Neural cell (in vitro differentiated cells): Measurements from ENCODE around the gene TMOD1. TPM values are rescaled to one million over a fixed set of nuclear protein-coding genes. Genes with fewer than 3 reads are reported as not detected.

Experiments used
- H2AFZ ChIP-seq: fragments of 200-600, 300-800 bp; sonication (generic), shearing (Covaris generic); 2 replicates; pipeline ENCODE4 v1.6.0; 2014; ENCODE audit warnings: low read depth, mild to moderate bottlenecking, antibody characterized with exemption, low read length, moderate library complexity
- H3F3A ChIP-seq: fragments of 200-600 bp; shearing (Covaris generic); 2 replicates; pipeline ENCODE4 v1.6.1; 2016; ENCODE audit warnings: mild to moderate bottlenecking, moderate library complexity, mixed read lengths, antibody characterized with exemption, low read length; ENCODE audit not compliant: insufficient read depth, poor library complexity, severe bottlenecking
- H3K27ac ChIP-seq: fragments of 200-600, 300-800 bp; sonication (generic), shearing (Covaris generic); 2 replicates; pipeline ENCODE4 v1.5.1; 2014; ENCODE audit warnings: mild to moderate bottlenecking, low read length, moderate library complexity
- H3K27me3 ChIP-seq: fragments of 300-800, 200-600 bp; sonication (generic), shearing (Covaris generic); 2 replicates; pipeline ENCODE4 v1.6.0; 2014; ENCODE audit warnings: mild to moderate bottlenecking, low read depth, low read length, moderate library complexity; ENCODE audit not compliant: insufficient read depth
- H3K36me3 ChIP-seq: fragments of 300-800, 200-600 bp; sonication (generic), shearing (Covaris generic); 2 replicates; pipeline ENCODE4 v1.5.1; 2014; ENCODE audit warnings: mild to moderate bottlenecking, antibody characterized with exemption, low read length, moderate library complexity; ENCODE audit not compliant: insufficient read depth
- H3K4me2 ChIP-seq: fragments of 300-800, 200-600 bp; sonication (generic), shearing (Covaris generic); 2 replicates; pipeline ENCODE4 v1.6.0; 2014; ENCODE audit warnings: mild to moderate bottlenecking, low read length
- H3K4me3 ChIP-seq: fragments of 300-800, 200-600 bp; sonication (generic), shearing (Covaris generic); 2 replicates; pipeline ENCODE4 v1.5.1; 2014; ENCODE audit warnings: mild to moderate bottlenecking, low read length, moderate library complexity
- H3K79me2 ChIP-seq: fragments of 200-600 bp; shearing (Covaris generic); replicated peaks from 2 replicates; pipeline ENCODE4 v1.6.0; 2014; ENCODE audit warnings: mild to moderate bottlenecking, low read length, moderate library complexity; ENCODE audit not compliant: insufficient read depth
- H3K9ac ChIP-seq: fragments of 300-800, 200-600 bp; sonication (generic), shearing (Covaris generic); 2 replicates; pipeline ENCODE4 v1.6.1; 2016; ENCODE audit warnings: mild to moderate bottlenecking, low read length, mixed read lengths
- H3K9me2 ChIP-seq: fragments of 200-600 bp; shearing (Covaris generic); 2 replicates; pipeline ENCODE4 v1.6.1; 2016; ENCODE audit warnings: mild to moderate bottlenecking, low read length, mixed read lengths; ENCODE audit not compliant: insufficient read depth
- H3K9me3 ChIP-seq: fragments of 200-600, 300-800 bp; sonication (generic), shearing (Covaris generic); 2 replicates; pipeline ENCODE4 v1.6.1; 2016; ENCODE audit warnings: mild to moderate bottlenecking, mixed run types, low read length, moderate library complexity, mixed read lengths
- H4K20me1 ChIP-seq: fragments of 200-600 bp; shearing (Covaris generic); 2 replicates; pipeline ENCODE4 v1.6.1; 2016; ENCODE audit warnings: mild to moderate bottlenecking, mixed run types; ENCODE audit not compliant: insufficient read depth
- EP300 ChIP-seq: fragments of 450-650 bp; conservative IDR thresholded peaks from 2 replicates; pipeline ENCODE4 v1.6.1; 2014; ENCODE audit warnings: antibody characterized with exemption, mild to moderate bottlenecking, moderate library complexity; ENCODE audit not compliant: poor library complexity, severe bottlenecking
- EZH2 ChIP-seq: fragments of 200-600, 300-800 bp; shearing (Covaris generic), sonication (generic); IDR thresholded peaks from 2 replicates; pipeline ENCODE4 v1.6.1; 2014; ENCODE audit warnings: antibody characterized with exemption, low read length, borderline replicate concordance, mild to moderate bottlenecking; ENCODE audit not compliant: insufficient read depth, poor library complexity, severe bottlenecking
- MXI1 ChIP-seq: fragments of 450-650 bp; conservative IDR thresholded peaks from 2 replicates; pipeline ENCODE4 v1.6.1; 2014; ENCODE audit warnings: antibody characterized with exemption, mild to moderate bottlenecking; ENCODE audit not compliant: poor library complexity, severe bottlenecking
- POLR2AphosphoS5 ChIP-seq: IDR thresholded peaks from 2 replicates; pipeline ENCODE4 v1.6.1; 2012
- RAD21 ChIP-seq: fragments of 450-650 bp; conservative IDR thresholded peaks from 2 replicates; pipeline ENCODE4 v1.6.1; 2014; ENCODE audit warnings: antibody characterized with exemption, mild to moderate bottlenecking, moderate library complexity
- SMC3 ChIP-seq: fragments of 450-650 bp; conservative IDR thresholded peaks from 2 replicates; pipeline ENCODE4 v1.6.1; 2014; ENCODE audit warnings: antibody characterized with exemption, mild to moderate bottlenecking, moderate library complexity; ENCODE audit not compliant: poor library complexity
- TAF1 ChIP-seq: IDR thresholded peaks from 2 replicates; pipeline ENCODE4 v1.6.1; 2012; ENCODE audit warnings: low read depth
- polyA plus RNA-seq: library from polyadenylated mRNA; depleted of rRNA; stranded (reverse); fragments of >200 nt; gene quantifications from 2 replicates; pipeline ENCODE4 v1.2.3, GENCODE V29; 2014
- TF ChIP-seq, protein P1 (sequence below): fragments of 450-650 bp; IDR thresholded peaks from 2 replicates; pipeline ENCODE4 v1.5.1; 2014; ENCODE audit warnings: antibody characterized with exemption, mild to moderate bottlenecking, moderate library complexity; ENCODE audit not compliant: poor library complexity, severe bottlenecking
- TF ChIP-seq, protein P2 (sequence below): IDR thresholded peaks from 2 replicates; pipeline ENCODE4 v1.6.1; 2012; ENCODE audit warnings: borderline replicate concordance

The TMOD1 gene
- polyA plus RNA-seq, 1 donor from 2014 or later = 0.17 TPM

DNA sequence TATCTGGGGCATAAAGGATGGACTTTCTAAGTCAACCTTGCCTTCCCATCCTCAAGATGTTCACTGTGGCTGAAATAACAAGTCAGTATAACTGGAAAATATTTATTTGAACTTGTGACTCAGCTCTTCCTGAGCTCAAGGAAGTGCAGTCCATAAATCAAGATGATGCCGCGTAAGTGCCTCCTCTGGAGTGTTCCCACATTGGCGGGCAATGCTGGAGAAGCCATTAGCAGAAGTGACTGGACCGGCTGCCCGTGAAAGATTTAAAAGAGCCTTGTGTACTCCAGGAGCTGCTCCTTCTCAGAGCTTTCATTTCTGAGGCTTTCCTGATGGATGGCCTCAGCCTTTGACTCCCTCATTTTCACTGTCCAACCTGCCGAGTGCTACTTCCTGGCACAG is 17.4 kb downstream of the TMOD1 start:
- H2AFZ ChIP-seq = no peak overlapping the region
- H3K36me3 ChIP-seq = no peaks in the 10 kb centered on the region

DNA sequence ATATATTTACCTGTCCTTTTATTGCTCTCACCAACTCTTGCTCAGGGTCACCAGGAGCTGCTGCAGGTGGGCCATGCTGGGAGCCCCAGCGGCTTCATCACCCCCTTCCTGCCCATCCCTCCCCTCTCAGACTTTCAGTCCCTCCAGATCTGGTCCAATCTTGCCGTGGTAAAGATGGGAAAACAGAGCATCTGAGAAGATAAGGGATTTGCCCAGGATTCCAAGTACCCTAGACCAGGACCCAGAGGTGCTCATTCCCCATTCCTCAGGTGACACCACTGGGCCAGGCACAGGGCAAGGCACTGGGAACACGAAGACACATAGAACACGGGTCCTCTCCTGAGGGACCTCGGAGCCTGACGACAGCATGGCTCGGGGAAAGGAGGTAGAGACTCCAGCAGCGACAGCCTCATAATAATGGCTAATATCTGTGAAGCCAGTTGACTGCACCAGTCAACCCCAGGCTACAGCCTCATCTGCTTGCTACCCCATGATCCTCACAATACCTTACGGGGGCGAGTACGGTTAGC is 18.0 kb downstream of the TMOD1 start:
- Histone ChIP-seq H3F3A (no peaks in the 10 kb centered on the region), H3K27me3 (no peaks in the 10 kb centered on the region), H3K4me3 (no peak overlapping the region), H3K9me2 (no peaks in the 10 kb centered on the region), H3K9ac (no peak overlapping the region), H3K9me3 (no peaks in the 10 kb centered on the region), H4K20me1 (no peaks in the 10 kb centered on the region), H3K36me3 (no peaks in the 10 kb centered on the region), H3K4me2 (no peak overlapping the region), H3K79me2 (no peaks in the 10 kb centered on the region), H2AFZ (no peak overlapping the region), H3K27ac (no peak overlapping the region)
- TF ChIP-seq RAD21 (no peak), TAF1 (no peak), EP300 (no peak)
- TF ChIP-seq, protein P1, sequence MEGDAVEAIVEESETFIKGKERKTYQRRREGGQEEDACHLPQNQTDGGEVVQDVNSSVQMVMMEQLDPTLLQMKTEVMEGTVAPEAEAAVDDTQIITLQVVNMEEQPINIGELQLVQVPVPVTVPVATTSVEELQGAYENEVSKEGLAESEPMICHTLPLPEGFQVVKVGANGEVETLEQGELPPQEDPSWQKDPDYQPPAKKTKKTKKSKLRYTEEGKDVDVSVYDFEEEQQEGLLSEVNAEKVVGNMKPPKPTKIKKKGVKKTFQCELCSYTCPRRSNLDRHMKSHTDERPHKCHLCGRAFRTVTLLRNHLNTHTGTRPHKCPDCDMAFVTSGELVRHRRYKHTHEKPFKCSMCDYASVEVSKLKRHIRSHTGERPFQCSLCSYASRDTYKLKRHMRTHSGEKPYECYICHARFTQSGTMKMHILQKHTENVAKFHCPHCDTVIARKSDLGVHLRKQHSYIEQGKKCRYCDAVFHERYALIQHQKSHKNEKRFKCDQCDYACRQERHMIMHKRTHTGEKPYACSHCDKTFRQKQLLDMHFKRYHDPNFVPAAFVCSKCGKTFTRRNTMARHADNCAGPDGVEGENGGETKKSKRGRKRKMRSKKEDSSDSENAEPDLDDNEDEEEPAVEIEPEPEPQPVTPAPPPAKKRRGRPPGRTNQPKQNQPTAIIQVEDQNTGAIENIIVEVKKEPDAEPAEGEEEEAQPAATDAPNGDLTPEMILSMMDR = no peak

More for the DNA sequence above, 17.4 kb downstream of the TMOD1 start:
- no peaks in the 10 kb centered on the region for H3F3A ChIP-seq
- H3K9me2 ChIP-seq = no peaks in the 10 kb centered on the region
- H3K4me3 ChIP-seq = no peak overlapping the region
- no peaks in the 10 kb centered on the region for H3K9me3 ChIP-seq
- no peaks in the 10 kb centered on the region for H3K79me2 ChIP-seq
- no peaks in the 10 kb centered on the region for H4K20me1 ChIP-seq
- H3K27ac ChIP-seq = no peak overlapping the region
- no peak for TF ChIP-seq EZH2
- TF ChIP-seq POLR2AphosphoS5 = no peak
- TF ChIP-seq MXI1 = no peak
- TF ChIP-seq, protein P1 = no peak
- no peak for TF ChIP-seq EP300
- TF ChIP-seq SMC3 = no peak
- no peak for TF ChIP-seq RAD21
- TF ChIP-seq, protein P2, sequence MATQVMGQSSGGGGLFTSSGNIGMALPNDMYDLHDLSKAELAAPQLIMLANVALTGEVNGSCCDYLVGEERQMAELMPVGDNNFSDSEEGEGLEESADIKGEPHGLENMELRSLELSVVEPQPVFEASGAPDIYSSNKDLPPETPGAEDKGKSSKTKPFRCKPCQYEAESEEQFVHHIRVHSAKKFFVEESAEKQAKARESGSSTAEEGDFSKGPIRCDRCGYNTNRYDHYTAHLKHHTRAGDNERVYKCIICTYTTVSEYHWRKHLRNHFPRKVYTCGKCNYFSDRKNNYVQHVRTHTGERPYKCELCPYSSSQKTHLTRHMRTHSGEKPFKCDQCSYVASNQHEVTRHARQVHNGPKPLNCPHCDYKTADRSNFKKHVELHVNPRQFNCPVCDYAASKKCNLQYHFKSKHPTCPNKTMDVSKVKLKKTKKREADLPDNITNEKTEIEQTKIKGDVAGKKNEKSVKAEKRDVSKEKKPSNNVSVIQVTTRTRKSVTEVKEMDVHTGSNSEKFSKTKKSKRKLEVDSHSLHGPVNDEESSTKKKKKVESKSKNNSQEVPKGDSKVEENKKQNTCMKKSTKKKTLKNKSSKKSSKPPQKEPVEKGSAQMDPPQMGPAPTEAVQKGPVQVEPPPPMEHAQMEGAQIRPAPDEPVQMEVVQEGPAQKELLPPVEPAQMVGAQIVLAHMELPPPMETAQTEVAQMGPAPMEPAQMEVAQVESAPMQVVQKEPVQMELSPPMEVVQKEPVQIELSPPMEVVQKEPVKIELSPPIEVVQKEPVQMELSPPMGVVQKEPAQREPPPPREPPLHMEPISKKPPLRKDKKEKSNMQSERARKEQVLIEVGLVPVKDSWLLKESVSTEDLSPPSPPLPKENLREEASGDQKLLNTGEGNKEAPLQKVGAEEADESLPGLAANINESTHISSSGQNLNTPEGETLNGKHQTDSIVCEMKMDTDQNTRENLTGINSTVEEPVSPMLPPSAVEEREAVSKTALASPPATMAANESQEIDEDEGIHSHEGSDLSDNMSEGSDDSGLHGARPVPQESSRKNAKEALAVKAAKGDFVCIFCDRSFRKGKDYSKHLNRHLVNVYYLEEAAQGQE = no peak
- TF ChIP-seq TAF1 = no peak
- no peak overlapping the region for H3K4me2 ChIP-seq
- H3K9ac ChIP-seq = no peak overlapping the region
- no peaks in the 10 kb centered on the region for H3K27me3 ChIP-seq
